Measurements from ENCODE around the gene PHOX2B. TPM values are rescaled to one million over a fixed set of nuclear protein-coding genes. Genes with fewer than 3 reads are reported as not detected.

The PHOX2B gene
- total RNA-seq, 1 experiment from 2014 or later = not detected

DNA sequence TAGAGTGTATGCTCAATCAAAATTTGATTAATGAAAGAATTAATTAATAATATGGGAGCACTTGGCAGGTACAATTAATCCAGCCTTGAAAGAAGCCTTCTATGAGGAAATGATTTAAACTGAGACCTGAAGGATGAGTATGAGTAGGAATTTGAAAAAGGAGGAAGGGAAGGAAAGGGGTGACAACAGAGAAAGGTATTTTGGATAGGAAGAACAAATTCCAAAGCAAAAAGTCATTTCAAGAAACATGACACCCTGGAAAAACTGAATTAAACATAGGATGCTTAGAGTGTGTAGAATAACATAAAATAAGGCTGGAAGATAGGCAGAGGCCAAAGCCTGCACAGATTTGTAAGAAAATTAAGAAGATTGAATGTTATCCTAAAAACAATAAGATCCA lies 29.6 kb downstream of the PHOX2B start:
- no peaks in the 10 kb centered on the region for H3K9me2 ChIP-seq (ENCODE audit: insufficient read depth)
- no peak overlapping the region for H2AFZ ChIP-seq (ENCODE audit: low read depth, low read length, poor library complexity, severe bottlenecking)
- H3K4me1 ChIP-seq (ENCODE audit: control insufficient read depth in 1 of 2, insufficient read depth in 2 of 2, low read length in 2 of 2) = peaks cover 0 to 8% of the 10 kb centered on the region in 2 experiments; a peak in 1 of 4 replicates
- ChIA-PET POLR2A (no interaction called here), CTCF (no interaction called here), RAD21 (ENCODE audit: low non-redundant PET in 1 of 2, low total read pairs in 2 of 2, uncharacterized antibody in 2 of 2, unreplicated experiment in 2 of 2) (no interaction called here)
- H3K4me3 ChIP-seq (replicated peaks in 1 of 2; ENCODE audit: low read depth in 1 of 2, low read length in 2 of 2) = no peak overlapping the region
- no TSS peak for BruUV-seq (replicated peaks)
- DNase-seq (ENCODE audit: low read depth, low spot score) (no peak), ATAC-seq (no peak)
- TF ChIP-seq, protein P1, sequence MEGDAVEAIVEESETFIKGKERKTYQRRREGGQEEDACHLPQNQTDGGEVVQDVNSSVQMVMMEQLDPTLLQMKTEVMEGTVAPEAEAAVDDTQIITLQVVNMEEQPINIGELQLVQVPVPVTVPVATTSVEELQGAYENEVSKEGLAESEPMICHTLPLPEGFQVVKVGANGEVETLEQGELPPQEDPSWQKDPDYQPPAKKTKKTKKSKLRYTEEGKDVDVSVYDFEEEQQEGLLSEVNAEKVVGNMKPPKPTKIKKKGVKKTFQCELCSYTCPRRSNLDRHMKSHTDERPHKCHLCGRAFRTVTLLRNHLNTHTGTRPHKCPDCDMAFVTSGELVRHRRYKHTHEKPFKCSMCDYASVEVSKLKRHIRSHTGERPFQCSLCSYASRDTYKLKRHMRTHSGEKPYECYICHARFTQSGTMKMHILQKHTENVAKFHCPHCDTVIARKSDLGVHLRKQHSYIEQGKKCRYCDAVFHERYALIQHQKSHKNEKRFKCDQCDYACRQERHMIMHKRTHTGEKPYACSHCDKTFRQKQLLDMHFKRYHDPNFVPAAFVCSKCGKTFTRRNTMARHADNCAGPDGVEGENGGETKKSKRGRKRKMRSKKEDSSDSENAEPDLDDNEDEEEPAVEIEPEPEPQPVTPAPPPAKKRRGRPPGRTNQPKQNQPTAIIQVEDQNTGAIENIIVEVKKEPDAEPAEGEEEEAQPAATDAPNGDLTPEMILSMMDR (IDR thresholded peaks at IDR 0.05 in 2 of 3, conservative IDR thresholded peaks at IDR 0.05 in 1 of 3; ENCODE audit: borderline replicate concordance in 1 of 3, insufficient read depth in 1 of 3, low read depth in 2 of 3, low read length in 2 of 3) = no peak
- TF ChIP-seq EZH2phosphoT487 (IDR thresholded peaks at IDR 0.05; ENCODE audit: borderline replicate concordance) (no peak), EGR1 (IDR thresholded peaks at IDR 0.05; ENCODE audit: low read depth) (no peak), ZNF274 (IDR thresholded peaks at IDR 0.05; ENCODE audit: low read depth, low read length) (no peak), JUND (IDR thresholded peaks at IDR 0.05) (no peak), EZH2 (IDR thresholded peaks at IDR 0.05) (no peak), ZFX (IDR thresholded peaks at IDR 0.05) (no peak)
- TF ChIP-seq, protein P2, sequence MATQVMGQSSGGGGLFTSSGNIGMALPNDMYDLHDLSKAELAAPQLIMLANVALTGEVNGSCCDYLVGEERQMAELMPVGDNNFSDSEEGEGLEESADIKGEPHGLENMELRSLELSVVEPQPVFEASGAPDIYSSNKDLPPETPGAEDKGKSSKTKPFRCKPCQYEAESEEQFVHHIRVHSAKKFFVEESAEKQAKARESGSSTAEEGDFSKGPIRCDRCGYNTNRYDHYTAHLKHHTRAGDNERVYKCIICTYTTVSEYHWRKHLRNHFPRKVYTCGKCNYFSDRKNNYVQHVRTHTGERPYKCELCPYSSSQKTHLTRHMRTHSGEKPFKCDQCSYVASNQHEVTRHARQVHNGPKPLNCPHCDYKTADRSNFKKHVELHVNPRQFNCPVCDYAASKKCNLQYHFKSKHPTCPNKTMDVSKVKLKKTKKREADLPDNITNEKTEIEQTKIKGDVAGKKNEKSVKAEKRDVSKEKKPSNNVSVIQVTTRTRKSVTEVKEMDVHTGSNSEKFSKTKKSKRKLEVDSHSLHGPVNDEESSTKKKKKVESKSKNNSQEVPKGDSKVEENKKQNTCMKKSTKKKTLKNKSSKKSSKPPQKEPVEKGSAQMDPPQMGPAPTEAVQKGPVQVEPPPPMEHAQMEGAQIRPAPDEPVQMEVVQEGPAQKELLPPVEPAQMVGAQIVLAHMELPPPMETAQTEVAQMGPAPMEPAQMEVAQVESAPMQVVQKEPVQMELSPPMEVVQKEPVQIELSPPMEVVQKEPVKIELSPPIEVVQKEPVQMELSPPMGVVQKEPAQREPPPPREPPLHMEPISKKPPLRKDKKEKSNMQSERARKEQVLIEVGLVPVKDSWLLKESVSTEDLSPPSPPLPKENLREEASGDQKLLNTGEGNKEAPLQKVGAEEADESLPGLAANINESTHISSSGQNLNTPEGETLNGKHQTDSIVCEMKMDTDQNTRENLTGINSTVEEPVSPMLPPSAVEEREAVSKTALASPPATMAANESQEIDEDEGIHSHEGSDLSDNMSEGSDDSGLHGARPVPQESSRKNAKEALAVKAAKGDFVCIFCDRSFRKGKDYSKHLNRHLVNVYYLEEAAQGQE (IDR thresholded peaks at IDR 0.05; ENCODE audit: low read depth) = no peak
- TF ChIP-seq, protein P3, sequence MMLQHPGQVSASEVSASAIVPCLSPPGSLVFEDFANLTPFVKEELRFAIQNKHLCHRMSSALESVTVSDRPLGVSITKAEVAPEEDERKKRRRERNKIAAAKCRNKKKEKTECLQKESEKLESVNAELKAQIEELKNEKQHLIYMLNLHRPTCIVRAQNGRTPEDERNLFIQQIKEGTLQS (IDR thresholded peaks at IDR 0.05) = no peak
- TF ChIP-seq, protein P4, sequence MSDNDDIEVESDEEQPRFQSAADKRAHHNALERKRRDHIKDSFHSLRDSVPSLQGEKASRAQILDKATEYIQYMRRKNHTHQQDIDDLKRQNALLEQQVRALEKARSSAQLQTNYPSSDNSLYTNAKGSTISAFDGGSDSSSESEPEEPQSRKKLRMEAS (IDR thresholded peaks at IDR 0.05) = no peak
- H3K27ac ChIP-seq (ENCODE audit: low read depth, low read length) = no peak overlapping the region
- no peak overlapping the region for H3K9ac ChIP-seq (ENCODE audit: low read length)
- no peaks in the 10 kb centered on the region for H3K27me3 ChIP-seq (ENCODE audit: insufficient read depth, low read length)
- intact Hi-C loops (cut with micrococcal nuclease) = no loop called here
- no peaks in the 10 kb centered on the region for H3K9me3 ChIP-seq (ENCODE audit: control insufficient read depth in 1 of 2, insufficient read depth in 1 of 2, low read depth in 1 of 2, low read length in 2 of 2)
- H4K20me1 ChIP-seq (ENCODE audit: insufficient read depth) = no peaks in the 10 kb centered on the region
- no peaks in the 10 kb centered on the region for H3K36me3 ChIP-seq (ENCODE audit: control insufficient read depth in 1 of 2, insufficient read depth in 2 of 2, low read length in 2 of 2)
- no peaks in the 10 kb centered on the region for H3K79me2 ChIP-seq (ENCODE audit: insufficient read depth, low read length)
- H3K4me2 ChIP-seq (ENCODE audit: low read length) = no peak overlapping the region

Measured in HCT116 (cell line).